SIG-M5 (cell line): Measurements from ENCODE around the gene ABCD1.
"Not testable (repeated sequence)": the region's sequence is repeated elsewhere in the genome, so short reads cannot be mapped to it uniquely, and the experiment has no call there.

ENCODE experiments used
- DNase-seq: peaks from one replicate; lab custom pipeline; 2025; lab: John Stamatoyannopoulos, UW

The ABCD1 gene

DNA sequence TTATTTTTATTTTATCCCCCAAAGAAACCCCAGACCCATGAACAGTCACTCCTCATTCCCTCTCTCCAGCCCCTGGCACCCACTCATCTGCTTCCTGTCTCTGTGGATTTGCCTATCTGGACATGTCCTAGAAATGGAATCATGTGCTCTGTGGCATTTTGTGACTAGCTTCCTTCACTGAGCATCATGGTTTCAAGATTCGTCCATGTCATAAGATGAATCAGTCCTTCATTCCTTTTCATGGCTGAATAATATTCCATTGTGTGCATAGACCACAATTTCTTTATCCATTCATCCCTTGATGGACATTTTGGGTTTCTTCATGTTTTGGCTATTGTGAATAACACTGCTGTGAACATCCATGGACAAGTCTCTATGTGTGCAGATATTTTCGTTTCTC, 10.2 kb downstream of the ABCD1 start:
- DNase-seq = no peak

DNA sequence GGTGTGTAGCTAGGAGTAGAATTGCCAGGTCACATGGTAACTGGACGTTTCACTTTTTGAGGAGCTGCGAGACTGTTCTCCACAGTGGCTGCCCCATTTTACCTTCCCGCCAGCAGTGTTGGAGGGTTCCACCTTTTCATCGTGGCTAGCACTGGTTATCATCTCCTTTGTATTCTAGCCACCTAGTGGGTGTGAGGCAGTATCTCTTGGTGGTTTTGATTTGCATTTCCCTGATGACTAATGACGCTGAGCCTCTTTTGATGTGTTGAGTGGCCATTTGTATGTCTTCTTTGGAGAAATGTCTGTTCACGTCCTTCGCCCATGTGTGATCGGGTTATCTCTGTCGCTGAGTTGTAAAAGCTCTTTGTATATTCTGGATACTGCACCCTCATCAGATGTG, 10.6 kb downstream of the ABCD1 start:
- no peak for DNase-seq

DNA sequence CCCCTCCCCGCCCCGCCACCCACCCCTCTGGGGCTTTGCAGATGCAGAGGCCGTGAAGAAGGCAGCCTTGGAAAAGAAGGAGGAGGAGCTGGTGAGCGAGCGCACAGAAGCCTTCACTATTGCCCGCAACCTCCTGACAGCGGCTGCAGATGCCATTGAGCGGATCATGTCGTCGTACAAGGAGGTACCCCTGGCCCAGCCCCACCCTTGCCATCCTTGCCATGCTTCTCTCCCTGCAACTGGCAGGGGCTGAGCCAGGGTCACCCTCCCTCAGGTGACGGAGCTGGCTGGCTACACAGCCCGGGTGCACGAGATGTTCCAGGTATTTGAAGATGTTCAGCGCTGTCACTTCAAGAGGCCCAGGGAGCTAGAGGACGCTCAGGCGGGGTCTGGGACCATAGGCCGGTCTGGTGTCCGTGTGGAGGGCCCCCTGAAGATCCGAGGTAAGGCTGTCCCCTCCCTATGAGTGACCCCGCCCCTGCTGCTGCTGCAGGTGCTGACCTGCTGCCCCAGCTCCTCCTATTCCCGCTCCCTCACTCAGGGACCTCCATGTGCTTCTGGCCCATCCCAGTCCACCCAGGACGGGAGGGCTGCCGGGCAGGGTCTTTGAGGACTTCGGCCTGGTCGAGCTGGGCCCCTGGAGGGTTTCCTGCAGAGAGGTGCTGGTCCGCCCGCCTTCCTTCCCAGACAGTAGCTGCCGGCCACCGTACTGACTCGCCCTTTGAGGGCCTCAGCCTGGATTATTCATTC, 11.6 kb downstream of the ABCD1 start:
- no peak for DNase-seq

DNA sequence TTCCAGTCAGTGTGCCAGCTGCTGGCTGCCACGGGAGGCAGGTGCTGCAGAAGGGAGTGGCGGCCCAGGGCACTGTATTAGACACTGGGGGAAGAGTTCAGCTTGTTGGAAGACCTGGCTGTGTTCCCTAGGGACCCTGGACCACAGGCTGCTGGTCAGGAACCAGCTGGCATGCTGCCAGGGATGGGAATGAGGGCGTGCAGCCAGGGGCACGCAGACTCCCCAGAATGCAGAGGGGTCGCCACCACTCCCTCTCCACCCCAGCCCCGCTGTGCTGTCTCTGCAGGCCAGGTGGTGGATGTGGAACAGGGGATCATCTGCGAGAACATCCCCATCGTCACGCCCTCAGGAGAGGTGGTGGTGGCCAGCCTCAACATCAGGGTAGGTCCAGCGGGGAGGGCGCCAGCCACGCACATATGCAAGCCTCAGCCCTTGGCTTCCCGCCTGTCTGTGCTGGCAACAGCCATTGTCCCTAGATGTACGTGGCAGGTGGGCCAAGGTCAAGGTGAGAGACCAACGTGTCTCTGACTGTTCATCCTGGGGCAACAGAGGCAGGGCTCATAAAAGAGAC, 12.3 kb downstream of the ABCD1 start:
- no peak for DNase-seq

DNA sequence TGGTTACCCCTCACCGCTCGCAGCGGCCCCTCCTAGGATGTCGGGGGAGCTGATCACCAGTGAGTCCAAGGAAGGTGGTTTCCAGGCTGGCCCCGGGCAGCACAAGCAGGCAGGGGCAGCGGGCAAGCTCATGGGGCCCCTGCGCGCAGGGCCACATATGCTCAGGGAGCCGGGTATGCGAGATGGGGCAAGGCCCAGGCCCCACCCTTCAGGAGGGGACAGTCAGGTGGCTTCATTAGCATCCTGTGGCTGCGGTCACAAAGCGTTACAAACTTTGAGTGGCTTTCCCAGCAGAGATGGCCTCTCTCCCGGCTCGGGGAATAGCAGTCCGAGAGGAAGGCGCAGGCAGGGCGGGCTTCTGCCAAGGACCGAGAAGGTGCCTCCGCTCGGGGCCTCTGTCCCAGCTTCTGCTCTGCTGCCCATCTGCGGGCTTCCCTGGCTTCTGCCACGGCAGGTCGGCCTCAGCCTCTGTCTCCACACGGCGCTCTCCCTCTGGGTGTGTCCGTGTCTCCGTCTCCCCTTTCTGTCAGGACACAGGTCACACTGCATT, 13.5 kb downstream of the ABCD1 start:
- no peak for DNase-seq

DNA sequence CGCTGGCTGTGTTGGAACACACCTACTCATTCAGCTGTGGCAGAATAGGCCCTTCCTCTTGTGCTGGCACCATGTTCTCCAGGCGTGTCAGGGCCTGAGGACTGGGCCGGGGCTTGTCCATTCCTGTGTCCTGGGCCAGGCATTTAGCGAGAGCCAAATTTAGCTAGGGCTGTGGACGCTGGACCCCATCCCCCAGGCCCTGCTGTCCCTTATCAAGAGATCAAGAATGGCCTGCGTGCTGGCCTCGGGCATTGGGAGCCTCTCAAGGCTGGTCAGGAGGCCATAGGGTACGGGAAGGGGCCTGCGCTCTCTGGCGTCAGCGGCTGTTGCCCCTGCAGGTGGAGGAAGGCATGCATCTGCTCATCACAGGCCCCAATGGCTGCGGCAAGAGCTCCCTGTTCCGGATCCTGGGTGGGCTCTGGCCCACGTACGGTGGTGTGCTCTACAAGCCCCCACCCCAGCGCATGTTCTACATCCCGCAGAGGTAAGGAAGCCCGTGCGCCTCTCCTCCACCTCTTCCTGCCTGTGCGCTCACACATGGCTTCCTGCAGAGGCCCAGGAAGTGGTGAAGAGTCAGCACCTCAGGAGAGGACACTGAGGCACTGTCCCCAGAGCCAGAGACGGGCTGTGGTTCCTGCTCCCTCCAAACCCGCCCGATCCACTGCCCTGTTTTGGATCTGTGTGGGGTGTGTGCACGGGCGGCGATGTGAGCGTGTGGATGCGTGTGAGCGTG, 15.3 kb downstream of the ABCD1 start:
- no peak for DNase-seq

DNA sequence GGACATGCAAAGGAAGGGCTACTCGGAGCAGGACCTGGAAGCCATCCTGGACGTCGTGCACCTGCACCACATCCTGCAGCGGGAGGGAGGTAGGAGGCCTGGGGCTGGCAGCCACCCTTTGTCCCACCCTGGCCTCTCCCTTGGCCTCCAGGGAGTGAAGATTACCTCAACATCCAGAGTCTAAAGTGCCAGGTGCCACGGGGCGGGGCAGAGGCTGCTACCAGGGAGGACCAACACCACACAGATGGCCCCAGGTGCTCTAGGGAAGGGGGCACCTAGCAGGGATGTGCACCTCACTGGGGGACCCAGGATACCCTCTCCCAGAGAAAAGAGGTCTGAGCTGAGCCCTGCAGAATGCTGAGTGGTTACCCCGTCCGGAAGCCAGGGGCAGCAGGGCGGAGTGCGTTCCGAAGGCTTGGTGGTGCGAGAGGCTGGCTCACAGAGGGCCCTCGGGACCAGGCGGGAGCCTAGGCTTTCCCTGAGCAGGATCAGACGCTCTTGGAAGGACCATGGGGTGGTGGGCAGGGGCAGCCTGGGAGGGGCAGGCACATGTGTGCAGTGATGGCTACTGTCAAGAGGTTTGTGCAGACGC, 16.1 kb downstream of the ABCD1 start:
- no peak for DNase-seq

DNA sequence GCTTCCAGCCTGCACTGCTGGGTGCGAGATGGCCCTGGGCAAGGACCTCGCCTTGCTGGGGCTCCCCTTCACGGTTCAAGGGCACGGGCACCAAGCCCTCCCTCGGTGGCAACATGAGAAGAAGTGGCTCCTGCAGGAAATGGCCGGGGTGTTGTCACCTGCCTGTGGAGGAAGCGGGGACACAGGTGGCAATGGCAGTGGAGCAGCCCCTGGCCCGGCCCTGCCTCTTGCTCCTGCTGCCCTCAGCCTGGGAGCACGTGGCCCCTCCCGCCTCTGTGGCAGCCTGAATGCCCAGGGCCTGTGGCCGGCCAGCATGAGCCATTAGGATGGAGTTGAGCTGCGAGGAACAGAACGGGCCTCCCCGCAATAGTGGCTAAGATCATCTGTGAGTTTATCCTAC, 16.8 kb downstream of the ABCD1 start:
- no peak for DNase-seq

DNA sequence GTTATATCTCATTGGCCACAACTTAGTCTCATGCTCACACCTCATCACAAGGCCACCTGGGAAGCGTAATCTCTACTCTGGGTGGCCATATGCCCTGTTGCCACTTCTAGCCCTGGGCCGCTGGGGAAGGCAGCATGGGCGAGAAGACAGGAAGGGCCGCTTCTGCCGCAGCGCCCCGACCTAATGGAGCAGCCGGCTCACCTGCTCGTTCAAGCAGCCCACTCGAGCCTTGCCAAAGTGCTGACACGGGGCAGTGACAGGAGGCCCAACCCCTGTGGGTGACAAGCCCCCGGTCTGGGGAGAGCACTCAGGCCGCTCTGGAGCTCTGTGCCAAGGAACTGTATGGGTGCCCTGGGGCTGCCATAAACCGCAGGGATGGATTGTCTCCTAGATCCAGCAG, 17.5 kb downstream of the ABCD1 start:
- not testable (repeated sequence) for DNase-seq

DNA sequence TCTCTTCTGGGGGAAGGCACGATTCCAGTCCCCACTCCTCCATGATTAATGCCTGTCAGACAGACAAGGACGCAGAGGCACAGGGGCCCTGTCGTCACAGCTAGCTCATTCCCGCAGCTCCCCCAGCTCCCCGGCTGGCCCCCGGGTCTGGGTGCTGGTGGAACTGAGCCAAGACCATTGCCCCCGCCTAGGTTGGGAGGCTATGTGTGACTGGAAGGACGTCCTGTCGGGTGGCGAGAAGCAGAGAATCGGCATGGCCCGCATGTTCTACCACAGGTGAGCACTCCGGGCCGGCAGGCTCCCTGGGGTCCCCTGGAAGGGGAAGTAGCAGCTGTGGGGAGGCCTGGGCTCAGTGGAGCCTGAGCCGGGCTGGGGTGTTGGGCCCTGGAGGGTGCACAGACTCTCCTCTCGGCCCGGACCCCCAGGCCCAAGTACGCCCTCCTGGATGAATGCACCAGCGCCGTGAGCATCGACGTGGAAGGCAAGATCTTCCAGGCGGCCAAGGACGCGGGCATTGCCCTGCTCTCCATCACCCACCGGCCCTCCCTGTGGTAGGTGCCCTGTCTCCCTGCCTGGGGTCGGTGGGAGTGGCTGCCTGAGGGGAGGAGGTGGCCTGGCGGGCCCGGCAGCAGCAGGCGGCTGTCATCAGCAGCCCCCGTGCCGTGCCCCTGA, 18.3 kb downstream of the ABCD1 start:
- not testable (repeated sequence) for DNase-seq

DNA sequence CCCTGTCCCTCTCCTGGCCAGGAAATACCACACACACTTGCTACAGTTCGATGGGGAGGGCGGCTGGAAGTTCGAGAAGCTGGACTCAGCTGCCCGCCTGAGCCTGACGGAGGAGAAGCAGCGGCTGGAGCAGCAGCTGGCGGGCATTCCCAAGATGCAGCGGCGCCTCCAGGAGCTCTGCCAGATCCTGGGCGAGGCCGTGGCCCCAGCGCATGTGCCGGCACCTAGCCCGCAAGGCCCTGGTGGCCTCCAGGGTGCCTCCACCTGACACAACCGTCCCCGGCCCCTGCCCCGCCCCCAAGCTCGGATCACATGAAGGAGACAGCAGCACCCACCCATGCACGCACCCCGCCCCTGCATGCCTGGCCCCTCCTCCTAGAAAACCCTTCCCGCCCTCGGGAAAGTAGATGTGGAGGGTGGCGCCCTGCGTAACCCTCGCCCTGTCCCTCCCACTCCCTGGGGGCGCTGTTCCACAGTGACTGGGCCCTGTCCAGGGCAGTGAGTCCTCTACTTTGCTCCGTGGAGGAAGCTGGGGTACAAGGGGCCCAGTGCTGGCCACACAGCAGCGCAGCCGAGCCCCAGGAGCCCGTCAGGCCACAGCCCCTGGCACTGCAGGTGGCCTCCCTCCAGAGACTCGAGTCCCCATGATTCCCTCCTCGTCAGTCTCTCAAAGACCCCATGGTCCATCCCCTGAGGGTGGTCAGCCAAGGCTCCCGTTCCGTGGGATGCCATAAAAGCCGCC, 19.0 kb downstream of the ABCD1 start:
- not testable (repeated sequence) for DNase-seq

DNA sequence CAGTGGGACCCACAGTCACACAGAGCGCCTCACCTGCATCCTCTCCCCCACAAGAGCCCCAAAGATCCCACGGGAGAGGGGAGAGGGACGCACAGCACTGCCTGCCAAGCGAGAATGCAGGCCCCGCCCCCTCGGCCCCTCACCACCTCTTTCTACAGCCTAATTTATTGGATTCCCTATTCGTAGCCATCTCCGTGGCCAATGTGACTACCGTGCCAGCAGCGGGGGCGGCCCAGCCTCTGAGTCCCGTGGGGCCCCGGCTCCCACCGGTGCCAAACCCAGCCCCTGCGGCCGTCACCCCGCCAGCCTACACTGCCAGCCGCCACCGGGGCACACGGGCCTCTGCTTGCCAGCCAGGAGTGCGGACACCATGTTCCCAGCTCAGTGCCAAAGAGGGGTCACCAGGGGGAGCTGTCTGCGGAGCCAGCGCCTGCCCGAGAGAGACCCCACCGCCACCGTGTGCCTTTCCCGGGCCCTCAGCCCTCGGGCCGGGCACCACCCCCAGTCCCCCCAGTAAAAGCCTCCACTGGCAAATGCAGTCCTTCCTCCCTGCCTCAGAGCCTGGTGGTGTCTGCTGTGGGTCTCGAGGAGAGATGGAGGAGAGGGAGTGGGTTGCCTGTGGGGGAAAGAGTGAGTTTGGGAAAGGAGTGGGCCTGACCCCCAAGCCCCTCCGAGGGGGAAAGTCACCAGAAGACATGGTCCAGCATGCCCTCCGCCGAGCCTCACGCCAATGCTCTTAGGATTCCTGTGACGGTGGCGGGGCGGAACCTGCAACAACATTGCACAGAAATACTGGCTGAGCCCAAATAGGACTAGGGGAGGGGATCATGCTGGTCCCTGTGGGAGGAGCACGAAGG, 19.8 kb downstream of the ABCD1 start:
- no peak for DNase-seq

DNA sequence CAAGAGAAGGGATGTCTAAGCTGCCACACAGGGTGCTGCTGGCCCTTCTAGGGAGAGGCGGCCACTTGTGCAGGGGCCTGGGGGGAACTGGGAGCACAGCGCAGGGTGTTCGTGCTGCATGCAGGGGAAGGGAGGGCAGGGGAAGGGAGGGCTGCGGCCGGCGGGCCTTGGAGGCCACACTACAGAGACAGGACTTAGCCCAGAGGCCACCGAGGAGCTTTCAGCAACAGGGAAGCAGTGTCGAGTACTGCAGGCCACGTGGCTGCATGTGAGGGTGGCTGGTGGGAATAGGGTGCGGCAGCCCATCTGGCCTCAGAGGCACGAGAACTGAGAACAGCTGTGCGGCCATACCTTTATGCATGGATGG, 20.4 kb downstream of the ABCD1 start:
- DNase-seq = not testable (repeated sequence)

DNA sequence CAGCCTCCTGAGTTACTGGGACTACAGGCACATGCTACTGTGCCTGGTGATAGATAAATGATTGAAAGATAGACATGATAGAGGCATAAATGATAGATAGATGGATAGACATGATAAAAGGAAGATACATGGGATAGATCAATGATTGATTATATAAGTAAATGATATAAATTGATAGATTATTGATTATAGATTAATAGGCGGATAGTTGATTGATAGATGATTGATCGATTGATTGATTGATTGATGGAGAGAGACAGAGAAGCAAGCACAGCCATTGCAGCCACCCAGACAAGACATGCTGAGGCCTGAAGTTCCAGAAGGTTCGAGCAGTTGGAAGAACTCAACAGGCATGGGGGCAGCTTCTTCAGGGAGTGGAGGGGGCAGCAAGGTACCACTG, 21.7 kb downstream of the ABCD1 start:
- no peak for DNase-seq

DNA sequence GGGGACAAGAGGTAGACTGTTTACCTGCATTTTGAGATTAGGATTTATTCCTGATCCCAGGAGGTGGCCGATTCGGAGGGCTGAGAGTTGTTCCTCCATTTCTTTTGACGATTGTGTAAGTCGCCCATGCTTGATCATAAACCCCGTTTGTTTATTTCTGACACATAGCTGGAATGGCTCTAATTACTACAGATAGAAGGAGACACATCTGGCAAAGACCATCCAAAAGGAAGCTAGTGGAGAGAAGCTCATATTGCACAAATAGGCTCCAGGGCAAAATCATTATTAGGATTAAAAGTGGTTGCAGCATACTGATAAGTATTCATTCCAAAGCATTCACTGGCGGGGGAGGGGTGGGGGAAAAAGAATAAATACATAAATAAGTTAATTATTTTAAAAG, 22.3 kb downstream of the ABCD1 start:
- not testable (repeated sequence) for DNase-seq

DNA sequence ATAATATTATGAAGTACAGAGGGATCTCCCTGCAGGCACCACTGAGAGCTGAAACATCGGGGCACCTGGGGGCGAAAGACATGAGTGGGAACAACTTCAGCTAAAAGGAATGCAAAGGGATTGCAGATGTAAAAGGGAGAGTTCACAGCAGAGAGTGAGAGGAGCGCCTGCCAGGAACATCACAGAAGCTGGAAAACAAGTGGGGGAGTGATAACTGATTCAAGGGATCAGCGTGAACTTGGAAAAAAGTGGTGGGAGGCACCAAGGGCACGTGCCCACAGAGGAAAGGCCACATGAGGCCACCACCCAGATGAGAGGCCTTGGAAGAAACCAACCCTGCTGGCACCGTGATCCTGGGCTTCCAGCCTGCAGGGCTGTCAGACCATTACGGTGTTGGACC, 24.4 kb downstream of the ABCD1 start:
- not testable (repeated sequence) for DNase-seq

DNA sequence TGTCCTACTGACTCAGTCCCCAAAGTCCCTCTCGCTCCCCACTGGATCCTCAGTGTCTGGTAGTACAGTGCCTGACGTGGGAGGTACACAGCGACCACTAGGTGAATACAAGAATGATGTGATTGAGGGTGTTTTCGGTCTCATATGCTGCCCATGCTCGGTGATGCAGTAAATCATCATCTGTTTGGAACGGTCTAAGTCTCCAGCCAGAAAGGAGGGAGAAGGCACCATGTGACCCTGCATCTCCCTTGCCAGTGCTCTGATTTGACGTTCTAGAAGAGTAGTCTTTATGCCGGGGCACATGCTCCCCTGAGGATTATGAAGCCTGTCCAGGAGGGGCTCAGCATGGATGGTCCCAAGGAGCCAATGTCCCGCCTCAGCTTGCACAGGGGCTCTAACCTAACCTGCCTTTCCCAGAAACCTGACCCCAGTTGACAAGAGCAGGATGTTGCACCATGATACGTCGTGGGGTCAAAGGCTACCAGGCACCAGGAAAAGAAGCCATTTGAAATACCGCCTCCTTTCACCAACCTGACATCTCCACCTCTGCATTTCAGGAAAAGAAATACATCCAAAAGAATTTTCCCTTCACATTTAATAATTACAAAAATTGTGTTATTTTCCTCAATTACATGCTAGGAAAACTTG, 25.6 kb downstream of the ABCD1 start:
- no peak for DNase-seq

DNA sequence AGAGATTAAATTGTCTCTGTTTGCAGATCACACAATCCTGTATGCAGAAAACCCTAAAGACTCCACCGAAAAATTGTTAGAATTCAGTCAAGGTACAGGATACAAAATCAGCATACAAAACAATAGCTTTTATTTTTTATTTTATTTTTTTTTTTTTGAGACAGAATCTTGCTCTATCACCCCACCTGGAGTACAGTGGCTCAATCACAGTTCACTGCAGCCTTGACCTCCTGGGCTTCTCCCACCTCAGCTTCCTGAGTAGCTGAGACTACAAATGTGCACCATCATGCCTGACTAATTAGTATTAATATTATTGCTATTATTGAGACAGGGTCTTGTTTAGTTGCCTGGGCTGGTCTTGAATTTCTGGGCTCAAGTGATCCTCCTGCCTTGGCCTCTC, 30.5 kb downstream of the ABCD1 start:
- DNase-seq = no peak

DNA sequence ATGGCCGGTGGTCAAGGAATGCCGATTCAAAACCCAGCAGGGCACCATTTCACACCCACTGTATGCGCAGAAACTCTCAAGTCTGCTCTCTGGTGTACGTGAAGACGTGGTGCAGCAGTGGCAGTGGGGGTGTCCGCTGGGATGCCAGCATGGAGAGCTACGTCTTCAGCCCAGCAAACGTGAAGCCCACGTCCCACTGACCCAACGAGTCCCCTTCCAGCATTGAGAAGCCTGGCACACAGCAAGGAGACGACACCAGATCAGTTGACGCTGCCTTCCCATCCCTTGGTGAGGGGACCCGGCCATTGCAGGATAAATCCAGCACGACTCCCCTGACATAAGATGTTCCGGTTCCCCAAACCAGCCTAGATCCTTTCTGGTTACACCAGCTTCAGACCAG, 37.2 kb downstream of the ABCD1 start:
- DNase-seq = no peak

DNA sequence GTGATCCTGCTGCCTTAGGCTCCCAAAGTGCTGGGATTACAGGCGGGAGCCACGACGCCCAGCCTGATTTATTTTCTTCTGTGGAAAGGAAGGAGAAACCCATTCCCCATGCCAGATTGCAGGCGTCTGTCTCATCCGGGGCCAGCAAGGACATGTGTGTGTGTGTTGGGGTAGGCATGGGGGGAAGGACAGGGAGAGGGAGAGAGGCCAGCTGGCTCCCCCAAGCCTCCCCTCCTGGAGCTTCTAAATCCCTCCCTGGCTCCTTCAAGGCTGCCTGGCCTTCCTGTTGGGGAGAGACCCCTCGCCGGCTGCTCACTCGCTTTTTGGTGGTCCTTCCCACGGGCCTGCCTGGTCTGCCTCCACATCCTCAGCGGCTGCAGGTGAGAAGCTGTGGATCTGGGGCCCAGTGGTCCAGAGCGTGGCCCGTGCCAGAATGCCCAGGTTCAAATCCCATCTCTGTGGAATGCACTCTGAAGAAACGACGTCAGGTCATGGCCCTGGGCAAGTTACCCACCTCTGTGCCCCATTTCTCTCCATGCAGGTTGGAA, 38.0 kb downstream of the ABCD1 start:
- DNase-seq = no peak
